D721Med (cell line): ENCODE data around the gene VPS51.

Source experiments
- DNase-seq: peaks from one replicate; pipeline ENCODE4 v3.0.0; 2011; ENCODE audit warnings: low spot score; ENCODE audit not compliant: insufficient read length
- FAIRE-seq: peaks from 2 replicates; lab custom pipeline; 2011; peaks lifted over from hg19 to GRCh38; lab: Jason Lieb, UNC
- TF ChIP-seq, protein P1 (sequence below): IDR thresholded peaks from 2 replicates; pipeline ENCODE4 v1.5.1; 2012; ENCODE audit warnings: mild to moderate bottlenecking, control low read depth; ENCODE audit not compliant: insufficient read depth; ENCODE audit errors: missing control alignments

The VPS51 gene

DNA sequence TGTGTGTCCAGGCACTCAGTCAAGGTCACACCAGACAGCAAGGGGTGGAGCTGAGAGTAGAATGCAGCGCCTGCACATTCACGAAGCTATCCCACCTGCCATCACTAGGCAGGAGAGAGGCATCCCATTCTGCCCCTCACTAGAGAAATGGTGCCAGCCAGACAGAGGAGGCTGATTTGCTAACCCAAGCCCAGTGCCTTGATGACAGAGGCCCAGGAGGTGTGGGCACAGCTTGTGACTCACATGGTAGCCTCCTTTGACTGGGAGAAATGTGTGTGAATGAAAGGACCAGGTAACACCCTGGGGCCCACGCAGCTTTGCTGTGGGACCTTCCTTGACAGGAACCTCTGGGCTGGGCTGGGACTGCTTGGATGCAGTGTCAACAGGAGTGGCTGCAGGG is 32.5 kb upstream of the VPS51 start:
- DNase-seq (no peak), FAIRE-seq (no peak)
- TF ChIP-seq, protein P1, sequence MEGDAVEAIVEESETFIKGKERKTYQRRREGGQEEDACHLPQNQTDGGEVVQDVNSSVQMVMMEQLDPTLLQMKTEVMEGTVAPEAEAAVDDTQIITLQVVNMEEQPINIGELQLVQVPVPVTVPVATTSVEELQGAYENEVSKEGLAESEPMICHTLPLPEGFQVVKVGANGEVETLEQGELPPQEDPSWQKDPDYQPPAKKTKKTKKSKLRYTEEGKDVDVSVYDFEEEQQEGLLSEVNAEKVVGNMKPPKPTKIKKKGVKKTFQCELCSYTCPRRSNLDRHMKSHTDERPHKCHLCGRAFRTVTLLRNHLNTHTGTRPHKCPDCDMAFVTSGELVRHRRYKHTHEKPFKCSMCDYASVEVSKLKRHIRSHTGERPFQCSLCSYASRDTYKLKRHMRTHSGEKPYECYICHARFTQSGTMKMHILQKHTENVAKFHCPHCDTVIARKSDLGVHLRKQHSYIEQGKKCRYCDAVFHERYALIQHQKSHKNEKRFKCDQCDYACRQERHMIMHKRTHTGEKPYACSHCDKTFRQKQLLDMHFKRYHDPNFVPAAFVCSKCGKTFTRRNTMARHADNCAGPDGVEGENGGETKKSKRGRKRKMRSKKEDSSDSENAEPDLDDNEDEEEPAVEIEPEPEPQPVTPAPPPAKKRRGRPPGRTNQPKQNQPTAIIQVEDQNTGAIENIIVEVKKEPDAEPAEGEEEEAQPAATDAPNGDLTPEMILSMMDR = no peak

DNA sequence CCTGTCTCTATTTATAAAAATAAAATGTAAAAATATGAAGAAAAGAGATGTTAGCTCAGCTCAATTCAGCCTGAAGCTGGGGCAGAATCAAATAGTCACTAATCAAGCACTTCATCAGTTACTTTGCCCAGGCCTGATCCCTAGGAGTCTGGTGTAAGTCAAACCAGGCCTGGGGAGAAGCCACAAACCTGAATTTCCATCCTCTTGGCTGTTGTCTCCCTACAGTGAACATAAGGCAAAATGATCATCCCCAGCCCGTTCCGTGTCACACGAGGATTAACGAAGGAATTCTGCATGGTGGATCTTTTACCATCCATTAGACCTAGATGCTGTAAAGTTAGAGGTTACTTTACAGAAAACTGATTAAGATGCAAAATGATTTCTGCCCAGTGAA is 31.2 kb upstream of the VPS51 start:
- no peak for FAIRE-seq
- TF ChIP-seq, protein P1 = no peak

DNA sequence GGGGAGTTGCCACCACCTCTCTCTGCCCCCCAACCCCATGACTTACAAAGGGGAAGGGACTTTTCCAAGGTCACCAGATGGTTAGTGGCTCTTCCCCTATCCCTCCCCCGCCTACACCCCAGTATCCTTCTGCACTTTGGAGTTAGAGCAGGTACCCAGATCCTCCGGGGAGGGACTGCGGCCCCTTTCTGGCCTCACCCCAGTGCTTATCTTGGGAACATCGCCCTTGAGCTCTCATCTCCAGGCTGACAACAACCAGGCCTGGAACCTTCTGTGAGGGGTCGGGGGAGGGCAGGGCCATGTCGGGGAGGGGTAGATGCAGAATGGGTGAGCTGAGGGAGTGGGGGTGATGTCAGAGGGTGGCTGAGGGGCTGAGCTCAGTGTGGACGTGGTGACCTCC is 30.2 kb upstream of the VPS51 start:
- DNase-seq (no peak), FAIRE-seq (no peak)
- TF ChIP-seq, protein P1 = no peak

More for the DNA sequence above, 31.2 kb upstream of the VPS51 start:
- DNase-seq = no peak

DNA sequence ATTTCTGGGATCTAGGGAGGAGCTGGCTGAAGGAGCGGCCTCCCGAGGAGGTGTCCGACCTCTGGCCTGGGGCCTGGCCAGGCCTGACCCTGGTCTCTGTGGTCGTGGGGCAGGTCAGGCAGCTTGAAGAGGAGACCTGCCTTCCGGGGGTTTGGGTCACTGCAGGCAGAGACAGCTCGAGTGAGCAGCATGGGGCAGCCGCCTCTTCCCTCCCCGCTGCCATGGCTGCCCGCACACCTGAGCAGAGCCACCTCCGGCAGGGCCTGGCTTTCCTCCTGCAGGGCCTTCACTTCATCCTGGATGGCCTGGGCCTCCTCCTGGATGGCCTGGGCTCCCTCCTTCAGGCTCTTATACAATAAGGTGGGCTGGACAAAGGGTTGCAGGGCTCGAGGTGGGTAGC is 29.7 kb upstream of the VPS51 start:
- TF ChIP-seq, protein P1 = no peak
- FAIRE-seq = no peak
- no peak for DNase-seq

DNA sequence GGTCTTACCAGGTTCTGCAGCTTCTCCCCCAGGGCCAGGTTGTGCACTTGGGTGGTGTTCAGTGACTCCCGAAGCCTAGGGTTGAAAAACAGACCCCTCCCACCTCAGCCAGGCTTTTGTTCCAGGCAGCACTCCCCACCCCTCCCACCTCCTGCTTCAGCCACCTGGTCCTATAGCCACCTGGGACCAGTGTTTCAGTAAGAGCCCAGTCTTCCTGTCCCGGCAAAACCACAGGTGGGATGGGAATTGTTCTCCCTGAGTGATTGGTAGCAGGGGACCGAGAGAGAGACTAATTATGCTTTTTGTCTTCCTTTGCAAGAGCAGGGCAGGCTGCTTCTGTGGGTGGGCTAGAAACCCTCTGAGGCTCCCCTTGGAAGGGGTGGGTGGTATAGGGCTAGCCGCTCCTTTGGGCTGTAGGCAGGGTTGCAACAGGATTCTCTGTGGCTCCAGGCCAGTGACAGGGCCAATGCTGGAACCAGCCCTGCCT is 29.2 kb upstream of the VPS51 start:
- DNase-seq = no peak

DNA sequence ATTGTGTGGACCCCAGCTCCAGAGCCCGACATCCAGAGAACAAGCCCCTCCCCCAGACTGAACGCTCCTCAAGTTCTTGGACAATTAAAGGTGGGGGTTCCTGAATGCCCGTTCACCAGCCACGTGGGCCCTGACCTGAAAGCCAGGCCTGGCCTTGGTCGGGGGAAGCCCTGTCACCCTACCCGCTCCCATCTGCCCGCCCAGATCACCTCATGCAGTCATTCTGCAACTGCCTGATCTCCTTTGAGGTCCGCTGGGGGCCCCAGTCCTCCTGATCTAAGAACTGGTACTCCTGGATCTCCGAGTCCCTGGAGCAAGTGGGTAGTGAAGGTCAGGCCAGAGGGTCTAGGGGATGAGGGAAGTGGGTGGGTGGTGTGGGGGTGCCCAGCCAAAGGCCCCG is 28.6 kb upstream of the VPS51 start:
- FAIRE-seq (no peak), DNase-seq (no peak)
- TF ChIP-seq, protein P1 = no peak

More for the DNA sequence above, 29.2 kb upstream of the VPS51 start:
- TF ChIP-seq, protein P1 = no peak
- no peak for FAIRE-seq

DNA sequence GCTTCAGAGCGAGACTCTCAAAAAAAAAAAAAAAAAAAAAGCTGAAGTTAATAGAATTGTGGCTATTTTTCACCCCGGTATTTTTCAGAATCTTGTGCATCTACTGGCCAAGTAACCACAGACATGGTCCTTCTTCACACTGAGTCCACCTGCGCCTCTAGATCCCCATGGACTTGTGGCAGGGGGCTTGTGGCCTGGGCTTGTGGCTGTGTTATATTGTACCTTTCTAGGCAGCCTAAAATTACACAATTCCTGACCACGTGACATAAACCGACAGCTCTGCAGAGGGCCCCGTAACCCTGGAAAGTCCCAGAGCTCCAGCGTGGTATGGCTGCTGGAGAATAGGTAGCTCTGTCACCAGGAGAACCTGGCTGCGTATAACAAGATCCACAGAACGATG is 26.8 kb upstream of the VPS51 start:
- TF ChIP-seq, protein P1 = no peak
- DNase-seq (no peak), FAIRE-seq (no peak)
